ENCODE measurements around the gene PARD3. TPM values are rescaled to one million over a fixed set of nuclear protein-coding genes. Genes with fewer than 3 reads are reported as not detected.
A peak's percentile ranks its signal among the peaks of the same experiment; 100 is the strongest.
"Not testable (repeated sequence)": the region's sequence is repeated elsewhere in the genome, so short reads cannot be mapped to it uniquely, and the experiment has no call there.

The PARD3 gene
- total RNA-seq, 2 donors from 2014 or later, result 1.4 to 2.7 TPM

- no peaks in the 10 kb centered on the region for H3K9me3 Mint-ChIP-seq
- no peaks in the 10 kb centered on the region for H3K36me3 Mint-ChIP-seq
- no peak overlapping the region for H3K27ac Mint-ChIP-seq
- ATAC-seq, result no peak
- no peak for DNase-seq (ENCODE audit: low spot score in 2 of 2)
Observed at GRCh38 chr10:34648919-34649318, 166.2 kb downstream of the PARD3 start.

- ATAC-seq (no peak), DNase-seq (ENCODE audit: low spot score in 2 of 2) (no peak)
- H3K36me3 Mint-ChIP-seq, result no peaks in the 10 kb centered on the region
- no peaks in the 10 kb centered on the region for H3K9me3 Mint-ChIP-seq
- H3K27ac Mint-ChIP-seq, result no peak overlapping the region
Observed at GRCh38 chr10:34647875-34648865, 166.9 kb downstream of the PARD3 start.

- no peak for ATAC-seq
- Mint-ChIP-seq H3K36me3 (no peaks in the 10 kb centered on the region), H3K27ac (no peak overlapping the region), H3K9me3 (no peaks in the 10 kb centered on the region)
- DNase-seq (ENCODE audit: low spot score in 2 of 2), result no peak
Observed at GRCh38 chr10:34647160-34647559, 167.9 kb downstream of the PARD3 start.

- DNase-seq (ENCODE audit: low spot score in 2 of 2) (no peak), ATAC-seq (no peak)
- Mint-ChIP-seq H3K36me3 (no peaks in the 10 kb centered on the region), H3K9me3 (no peaks in the 10 kb centered on the region), H3K27ac (no peak overlapping the region)
Observed at GRCh38 chr10:34646331-34646730, 168.8 kb downstream of the PARD3 start.

GRCh38 chr10:34644815-34645214 is 170.3 kb downstream of the PARD3 start:
- ATAC-seq; H3K36me3 Mint-ChIP-seq; H3K9me3 Mint-ChIP-seq; DNase-seq (ENCODE audit: low spot score in 2 of 2); H3K27ac Mint-ChIP-seq: not testable (repeated sequence)

- Mint-ChIP-seq H3K36me3 (no peaks in the 10 kb centered on the region), H3K27ac (no peak overlapping the region), H3K9me3 (no peaks in the 10 kb centered on the region)
- DNase-seq (ENCODE audit: low spot score in 2 of 2) (no peak), ATAC-seq (no peak)
Observed at GRCh38 chr10:34644224-34644623, 170.9 kb downstream of the PARD3 start.

GRCh38 chr10:34643620-34644019 is 171.5 kb downstream of the PARD3 start:
- Mint-ChIP-seq H3K36me3 (no peaks in the 10 kb centered on the region), H3K9me3 (no peaks in the 10 kb centered on the region), H3K27ac (no peak overlapping the region)
- no peak for ATAC-seq
- no peak for DNase-seq (ENCODE audit: low spot score in 2 of 2)

- H3K9me3 Mint-ChIP-seq, result no peaks in the 10 kb centered on the region
- H3K36me3 Mint-ChIP-seq, result no peaks in the 10 kb centered on the region
- no peak overlapping the region for H3K27ac Mint-ChIP-seq
- DNase-seq (ENCODE audit: low spot score in 2 of 2) (no peak), ATAC-seq (peak in 1 of 2 donors; percentile 14)
Observed at GRCh38 chr10:34641913-34642558, 173.1 kb downstream of the PARD3 start.

- Mint-ChIP-seq H3K9me3 (no peaks in the 10 kb centered on the region), H3K36me3 (no peaks in the 10 kb centered on the region), H3K27ac (no peak overlapping the region)
- ATAC-seq, result peak in 1 of 2 donors; percentile 7
- no peak for DNase-seq (ENCODE audit: low spot score in 2 of 2)
Observed at GRCh38 chr10:34641147-34641912, 173.8 kb downstream of the PARD3 start.

GRCh38 chr10:34638406-34639054 is 176.6 kb downstream of the PARD3 start:
- H3K36me3 Mint-ChIP-seq, result no peaks in the 10 kb centered on the region

GRCh38 chr10:34637418-34637911 is 177.6 kb downstream of the PARD3 start:
- DNase-seq (ENCODE audit: low spot score in 2 of 2) (peak in 1 of 2 donors; percentile 78), ATAC-seq (peak; percentile 52 to 54)
- no peaks in the 10 kb centered on the region for H3K36me3 Mint-ChIP-seq
- no peak overlapping the region for H3K27ac Mint-ChIP-seq
- H3K9me3 Mint-ChIP-seq, result no peaks in the 10 kb centered on the region

More at GRCh38 chr10:34638406-34639054, 176.6 kb downstream of the PARD3 start:
- ATAC-seq, result peak; percentile 32 to 34
- H3K27ac Mint-ChIP-seq, result no peak overlapping the region
- DNase-seq (ENCODE audit: low spot score in 2 of 2), result peak in 1 of 2 donors; percentile 70
- no peaks in the 10 kb centered on the region for H3K9me3 Mint-ChIP-seq

GRCh38 chr10:34635111-34635510 is 180.0 kb downstream of the PARD3 start:
- H3K27ac Mint-ChIP-seq, result no peak overlapping the region
- DNase-seq (ENCODE audit: low spot score in 2 of 2), result no peak
- no peaks in the 10 kb centered on the region for H3K36me3 Mint-ChIP-seq
- no peak for ATAC-seq
- no peaks in the 10 kb centered on the region for H3K9me3 Mint-ChIP-seq

GRCh38 chr10:34633374-34633773 is 181.7 kb downstream of the PARD3 start:
- DNase-seq (ENCODE audit: low spot score in 2 of 2) (no peak), ATAC-seq (no peak)
- Mint-ChIP-seq H3K9me3 (no peaks in the 10 kb centered on the region), H3K36me3 (no peaks in the 10 kb centered on the region), H3K27ac (no peak overlapping the region)

GRCh38 chr10:34629084-34629483 is 186.0 kb downstream of the PARD3 start:
- H3K9me3 Mint-ChIP-seq, result no peaks in the 10 kb centered on the region
- no peak for DNase-seq (ENCODE audit: low spot score in 2 of 2)
- no peak for ATAC-seq
- H3K27ac Mint-ChIP-seq, result no peak overlapping the region
- H3K36me3 Mint-ChIP-seq, result no peaks in the 10 kb centered on the region

- no peaks in the 10 kb centered on the region for H3K36me3 Mint-ChIP-seq
- no peaks in the 10 kb centered on the region for H3K9me3 Mint-ChIP-seq
- no peak overlapping the region for H3K27ac Mint-ChIP-seq
- ATAC-seq, result no peak
- DNase-seq (ENCODE audit: low spot score in 2 of 2), result no peak
Observed at GRCh38 chr10:34628174-34628796, 186.8 kb downstream of the PARD3 start.

GRCh38 chr10:34627741-34628140 is 187.4 kb downstream of the PARD3 start:
- ATAC-seq (no peak), DNase-seq (ENCODE audit: low spot score in 2 of 2) (no peak)
- no peaks in the 10 kb centered on the region for H3K36me3 Mint-ChIP-seq

More at GRCh38 chr10:34627741-34628140, 187.4 kb downstream of the PARD3 start:
- Mint-ChIP-seq H3K9me3 (no peaks in the 10 kb centered on the region), H3K27ac (no peak overlapping the region)

All from activated naive CD4-positive, alpha-beta T cell treated with anti-CD3 and anti-CD28 coated beads, Interleukin-2, amount 50 U/mL, for 72 hours (primary cell).